H9 (cell line): ENCODE results near the gene DCP1B. TPM values are rescaled to one million over a fixed set of nuclear protein-coding genes. Genes with fewer than 3 reads are reported as not detected.
A peak's percentile ranks its signal among the peaks of the same experiment; 100 is the strongest.

Experiments used
- DNase-seq: peaks from one replicate; pipeline ENCODE4 v3.0.0-alpha.2; 2017
- H2AFZ ChIP-seq: one replicate; pipeline ENCODE4 v1.6.1; 2013; ENCODE audit warnings: mild to moderate bottlenecking, low read length, control low read depth, moderate library complexity
- H2AK5ac ChIP-seq: 2 replicates; pipeline ENCODE4 v1.6.1; 2013; ENCODE audit warnings: low read length, control low read depth, mixed read lengths; ENCODE audit not compliant: insufficient read length
- H2BK120ac ChIP-seq: one replicate; pipeline ENCODE4 v1.6.1; 2013; ENCODE audit warnings: low read depth, mild to moderate bottlenecking, low read length, control low read depth, inconsistent platforms; ENCODE audit not compliant: poor library complexity, severe bottlenecking
- H2BK12ac ChIP-seq: 2 replicates; pipeline ENCODE4 v1.6.1; 2013; ENCODE audit warnings: low read length, control low read depth, mixed read lengths, low read depth; ENCODE audit not compliant: insufficient read length
- H2BK15ac ChIP-seq: 2 replicates; pipeline ENCODE4 v1.6.1; 2013; ENCODE audit warnings: low read depth, low read length, control low read depth
- H2BK20ac ChIP-seq: one replicate; pipeline ENCODE4 v1.6.1; 2013; ENCODE audit warnings: low read depth, mild to moderate bottlenecking, low read length, control low read depth, inconsistent platforms; ENCODE audit not compliant: poor library complexity, severe bottlenecking
- H2BK5ac ChIP-seq: 2 replicates; pipeline ENCODE4 v1.6.1; 2013; ENCODE audit warnings: low read length, control low read depth, mixed read lengths; ENCODE audit not compliant: insufficient read length
- H3K14ac ChIP-seq: 2 replicates; pipeline ENCODE4 v1.6.1; 2013; ENCODE audit warnings: low read length, control low read depth; ENCODE audit not compliant: insufficient read depth
- H3K18ac ChIP-seq: 2 replicates; pipeline ENCODE4 v1.6.1; 2013; ENCODE audit warnings: low read depth, mild to moderate bottlenecking, mixed read lengths, low read length, control low read depth; ENCODE audit not compliant: insufficient read length
- H3K23ac ChIP-seq: 2 replicates; pipeline ENCODE4 v1.6.1; 2013; ENCODE audit warnings: low read length, control low read depth, mixed read lengths, low read depth; ENCODE audit not compliant: insufficient read length
- H3K23me2 ChIP-seq: 2 replicates; pipeline ENCODE4 v1.6.1; 2013; ENCODE audit warnings: low read depth, mild to moderate bottlenecking, mixed read lengths, low read length, control low read depth; ENCODE audit not compliant: insufficient read length, poor library complexity, severe bottlenecking
- H3K27ac ChIP-seq: 2 replicates; pipeline ENCODE4 v1.5.1; 2013; ENCODE audit warnings: low read length, control low read depth, mixed read lengths, low read depth; ENCODE audit not compliant: insufficient read length
- H3K27me3 ChIP-seq: 2 replicates; pipeline ENCODE4 v1.6.1; 2013; ENCODE audit warnings: low read length, control low read depth, inconsistent platforms; ENCODE audit not compliant: insufficient read depth
- H3K4ac ChIP-seq: 2 replicates; pipeline ENCODE4 v1.6.1; 2013; ENCODE audit warnings: low read depth, mild to moderate bottlenecking, control low read depth, inconsistent platforms, low read length, moderate library complexity
- H3K4me1 ChIP-seq: 2 replicates; pipeline ENCODE4 v1.6.1; 2013; ENCODE audit warnings: low read length, control low read depth, inconsistent platforms; ENCODE audit not compliant: insufficient read depth
- H3K4me2 ChIP-seq: 2 replicates; pipeline ENCODE4 v1.6.1; 2013; ENCODE audit warnings: low read length, control low read depth, mixed read lengths; ENCODE audit not compliant: insufficient read length, insufficient read depth
- H3K56ac ChIP-seq: 2 replicates; pipeline ENCODE4 v1.6.1; 2013; ENCODE audit warnings: low read depth, mild to moderate bottlenecking, mixed read lengths, low read length, control low read depth; ENCODE audit not compliant: insufficient read length
- H3K79me1 ChIP-seq: 2 replicates; pipeline ENCODE4 v1.6.1; 2013; ENCODE audit warnings: low read depth, mild to moderate bottlenecking, moderate library complexity, low read length, control low read depth, inconsistent platforms; ENCODE audit not compliant: insufficient read depth, poor library complexity, severe bottlenecking
- H3K79me2 ChIP-seq: 2 replicates; pipeline ENCODE4 v1.6.1; 2013; ENCODE audit warnings: low read length, control low read depth, inconsistent platforms; ENCODE audit not compliant: insufficient read depth
- H3K9ac ChIP-seq: 2 replicates; pipeline ENCODE4 v1.6.1; 2013; ENCODE audit warnings: low read length, control low read depth, mixed read lengths; ENCODE audit not compliant: insufficient read length; ENCODE audit errors: extremely low read depth
- H3K9me3 ChIP-seq: one replicate; pipeline ENCODE4 v1.6.1; 2013; ENCODE audit warnings: low read depth, low read length, inconsistent platforms; ENCODE audit not compliant: control insufficient read depth
- H3T11ph ChIP-seq: one replicate; pipeline ENCODE4 v1.6.1; 2013; ENCODE audit warnings: mild to moderate bottlenecking, low read length, control low read depth, inconsistent platforms
- H4K20me1 ChIP-seq: one replicate; pipeline ENCODE4 v1.6.1; 2013; ENCODE audit not compliant: control insufficient read depth, insufficient read length, insufficient read depth
- H4K5ac ChIP-seq: 2 replicates; pipeline ENCODE4 v1.6.1; 2013; ENCODE audit warnings: low read depth, mild to moderate bottlenecking, mixed read lengths, low read length, control low read depth; ENCODE audit not compliant: insufficient read length
- H4K8ac ChIP-seq: replicated peaks from 2 replicates; pipeline ENCODE4 v1.6.1; 2013; ENCODE audit warnings: low read length, control low read depth, mixed read lengths, low read depth; ENCODE audit not compliant: insufficient read length
- H4K91ac ChIP-seq: 2 replicates; pipeline ENCODE4 v1.6.1; 2013; ENCODE audit warnings: low read depth, mild to moderate bottlenecking, moderate library complexity, mixed read lengths, low read length, control low read depth; ENCODE audit not compliant: insufficient read length
- H3K27ac Mint-ChIP-seq, 3 experiments: 2 replicates in 2 of 3; 3 replicates in 1 of 3; pipeline ENCODE4 v1.8.0; 2020 to 2021; ENCODE audit warnings: mixed read lengths in 3 of 3, mild to moderate bottlenecking in 1 of 3, moderate library complexity in 1 of 3
- H3K27me3 Mint-ChIP-seq: 2 replicates; pipeline ENCODE4 v1.8.0; 2021; ENCODE audit warnings: low read depth, mild to moderate bottlenecking, moderate library complexity, mixed read lengths
- H3K36me3 Mint-ChIP-seq, 3 experiments: 2 replicates in 2 of 3; 3 replicates in 1 of 3; pipeline ENCODE4 v1.8.0; 2020 to 2021; ENCODE audit warnings: low read depth in 3 of 3, mixed read lengths in 3 of 3; ENCODE audit not compliant: insufficient read depth in 1 of 3
- H3K4me1 Mint-ChIP-seq, 2 experiments: 2 replicates each; pipeline ENCODE4 v1.8.0; 2020; ENCODE audit warnings: mixed read lengths in 2 of 2
- H3K4me3 Mint-ChIP-seq, 2 experiments: 2 replicates in 1 of 2; 3 replicates in 1 of 2; pipeline ENCODE4 v1.8.0; 2020 to 2021; ENCODE audit warnings: mild to moderate bottlenecking in 2 of 2, mixed read lengths in 2 of 2, moderate library complexity in 1 of 2
- H3K9me3 Mint-ChIP-seq, 2 experiments: 2 replicates in 1 of 2; 3 replicates in 1 of 2; pipeline ENCODE4 v1.8.0; 2020; ENCODE audit warnings: mild to moderate bottlenecking in 2 of 2, mixed read lengths in 2 of 2, moderate library complexity in 1 of 2
- CTCF ChIP-seq: fragments of 200-600 bp; sonication (generic); conservative IDR thresholded peaks from 3 replicates; pipeline ENCODE4 v1.8.0; 2021; ENCODE audit warnings: antibody characterized with exemption, mild to moderate bottlenecking
- WGBS: extraction: QIAGEN DNeasy Blood & Tissue Kit; methylation state at CpG from one replicate; pipeline ENCODE4 v1.1.7; 2013; ENCODE audit warnings: missing lambda C conversion rate, low lambda C conversion rate, mixed read lengths; ENCODE audit not compliant: insufficient read length; ENCODE audit errors: extremely low coverage; 5-methylcytosine and 5-hydroxymethylcytosine counted together
- total RNA-seq: library from RNA; stranded (reverse); gene quantifications from 2 replicates; pipeline ENCODE4 v1.2.1, GENCODE V29; 2021

Gene DCP1B
- total RNA-seq, 1 experiment from 2014 or later = 11.2 TPM

GRCh38 chr12:1949771-1950470, 54.3 kb downstream of the DCP1B start:
- Histone ChIP-seq H2BK20ac (no peak overlapping the region), H3K79me1 (no peaks in the 10 kb centered on the region), H3K56ac (no peak overlapping the region), H2AFZ (no peak overlapping the region), H2BK12ac (no peak overlapping the region), H2BK15ac (no peak overlapping the region), H4K5ac (no peak overlapping the region), H4K20me1 (no peaks in the 10 kb centered on the region), H3K4me2 (no peak overlapping the region), H3K79me2 (no peaks in the 10 kb centered on the region), H3K27me3 (no peaks in the 10 kb centered on the region), H3K9ac (no peak overlapping the region), H3K23ac (no peak overlapping the region), H2BK120ac (no peak overlapping the region), H3K18ac (no peak overlapping the region), H3K9me3 (no peaks in the 10 kb centered on the region), H3K27ac (no peak overlapping the region), H3K23me2 (no peaks in the 10 kb centered on the region), H4K8ac (no peak overlapping the region), H3K14ac (no peak overlapping the region), H3K4me1 (peaks cover 4% of the 10 kb centered on the region; the same call in 1 of the 2 replicates), H4K91ac (no peak overlapping the region), H3T11ph (no peak overlapping the region), H3K4ac (no peak overlapping the region), H2AK5ac (no peak overlapping the region), H2BK5ac (no peak overlapping the region)
- peaks cover 10 to 15% of the 10 kb centered on the region in 2 experiments for H3K4me1 Mint-ChIP-seq
- TF ChIP-seq CTCF = no peak
- H3K36me3 Mint-ChIP-seq = peaks cover 21 to 69% (median 68%) of the 10 kb centered on the region in 3 experiments
- no peak overlapping the region for H3K4me3 Mint-ChIP-seq
- H3K27ac Mint-ChIP-seq = peak overlapping the region in 2 of 3 experiments; percentile 1 to 56; a peak in 2 of 7 replicates
- WGBS = no CpG with 5 or more reads among the region's 15 CpGs
- peak; percentile 31 for DNase-seq
- no peaks in the 10 kb centered on the region for H3K27me3 Mint-ChIP-seq
- peaks cover 7% of the 10 kb centered on the region in 2 experiments for H3K9me3 Mint-ChIP-seq
